NT2/D1 (cell line): ENCODE measurements around the gene EIF4G3.

Source experiments
- SUZ12 ChIP-seq: IDR thresholded peaks from 2 replicates; pipeline ENCODE4 v1.6.1; 2011; ENCODE audit not compliant: insufficient read length, insufficient read depth; ENCODE audit errors: extremely low read depth
- YY1 ChIP-seq: IDR thresholded peaks from 2 replicates; pipeline ENCODE4 v1.6.1; 2011; ENCODE audit not compliant: insufficient read length, insufficient read depth
- ZNF274 ChIP-seq: IDR thresholded peaks from 2 replicates; pipeline ENCODE4 v1.6.1; 2011; ENCODE audit warnings: mild to moderate bottlenecking, low read depth, low read length

- no peak for TF ChIP-seq YY1
- TF ChIP-seq SUZ12 = no peak
- no peak for TF ChIP-seq ZNF274
These were observed 124.7 kb downstream of the EIF4G3 start for GRCh38 chr1:21052034-21052433.
